ENCODE results near the gene BRD4. TPM values are rescaled to one million over a fixed set of nuclear protein-coding genes. Genes with fewer than 3 reads are reported as not detected.

The BRD4 gene
- total RNA-seq, result 29.3 TPM

GRCh38 chr19:15332311-15332996 lies at the start of gene BRD4:
TSS of gene BRD4 (minus strand) at chr19:15332539. CDS start at chr19:15273099, 59,440 bp downstream.
- Histone ChIP-seq H3K4me1 (ENCODE audit: insufficient read depth, low read length) (peaks cover 55% of the 10 kb centered on the region), H3K9me3 (ENCODE audit: low read depth, low read length) (no peaks in the 10 kb centered on the region), H3K27me3 (ENCODE audit: insufficient read depth, low read length) (no peaks in the 10 kb centered on the region), H3K4me3 (ENCODE audit: low read length) (peak within 1 kb of the TSS; percentile 92)

DNA sequence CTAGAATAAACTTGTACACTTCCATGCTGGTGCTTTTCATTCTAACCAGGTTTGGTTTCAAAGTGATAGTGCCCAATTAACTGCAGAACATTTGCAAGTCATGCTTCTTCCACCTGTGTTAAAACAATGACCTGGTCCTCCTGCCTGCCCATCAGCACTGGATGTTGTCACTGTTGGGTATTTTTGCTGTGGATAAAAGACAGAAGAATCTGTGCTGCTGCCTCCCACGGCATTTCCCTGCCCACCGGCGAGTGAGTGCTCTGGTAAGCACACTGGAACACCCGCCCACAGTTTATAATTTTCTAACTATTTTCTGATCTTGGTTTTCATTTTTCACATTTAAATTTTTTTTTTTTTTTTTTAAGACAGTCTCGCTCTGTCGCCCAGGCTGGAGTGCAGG lies 49.5 kb upstream of the BRD4 start:
- peaks cover 21% of the 10 kb centered on the region for H3K4me1 ChIP-seq (ENCODE audit: insufficient read depth, low read length)
- no peaks in the 10 kb centered on the region for H3K27me3 ChIP-seq (ENCODE audit: insufficient read depth, low read length)
- H3K9me3 ChIP-seq (ENCODE audit: low read depth, low read length), result no peaks in the 10 kb centered on the region
- no peak overlapping the region for H3K4me3 ChIP-seq (ENCODE audit: low read length)

GRCh38 chr19:15381429-15381828 lies 49.1 kb upstream of the BRD4 start:
- Histone ChIP-seq H3K4me3 (ENCODE audit: low read length) (no peak overlapping the region), H3K27me3 (ENCODE audit: insufficient read depth, low read length) (no peaks in the 10 kb centered on the region), H3K9me3 (ENCODE audit: low read depth, low read length) (no peaks in the 10 kb centered on the region), H3K4me1 (ENCODE audit: insufficient read depth, low read length) (peaks cover 23% of the 10 kb centered on the region)

DNA sequence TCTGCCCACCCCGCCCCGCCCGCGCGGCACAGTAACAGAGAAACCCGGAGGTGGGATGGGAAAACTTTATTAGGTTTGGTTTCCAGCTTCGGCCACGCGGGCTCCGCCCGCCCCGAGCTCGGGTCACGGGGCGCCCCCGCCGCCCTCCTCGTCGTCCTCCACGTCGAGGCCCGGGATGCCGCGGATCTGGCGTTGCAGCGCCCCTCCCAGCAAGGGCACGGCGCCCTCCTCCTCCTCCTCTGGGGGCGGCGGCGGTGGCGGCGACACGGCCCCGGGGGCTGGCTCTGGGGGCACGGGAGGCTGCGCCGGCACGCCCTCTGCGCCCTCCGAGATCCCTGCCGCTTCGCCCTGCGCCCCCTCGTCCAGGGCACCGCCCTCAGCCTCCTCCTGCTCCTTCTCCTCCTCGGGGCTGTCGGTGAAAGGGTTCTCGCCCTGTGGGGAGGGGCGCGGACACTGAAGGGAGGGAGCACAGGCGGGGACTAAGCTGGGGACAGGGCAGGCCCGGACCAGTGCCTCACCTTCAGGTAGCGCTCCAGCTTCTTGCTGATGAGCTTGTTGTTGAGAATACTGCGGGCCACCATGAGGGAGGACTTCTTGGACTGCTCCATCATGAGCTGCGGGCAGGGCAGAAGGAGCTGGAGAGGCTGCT lies 47.8 kb upstream of the BRD4 start:
- Histone ChIP-seq H3K27me3 (ENCODE audit: insufficient read depth, low read length) (no peaks in the 10 kb centered on the region), H3K9me3 (ENCODE audit: low read depth, low read length) (no peaks in the 10 kb centered on the region), H3K4me3 (ENCODE audit: low read length) (peak overlapping the region; percentile 98), H3K4me1 (ENCODE audit: insufficient read depth, low read length) (peaks cover 25% of the 10 kb centered on the region)

DNA sequence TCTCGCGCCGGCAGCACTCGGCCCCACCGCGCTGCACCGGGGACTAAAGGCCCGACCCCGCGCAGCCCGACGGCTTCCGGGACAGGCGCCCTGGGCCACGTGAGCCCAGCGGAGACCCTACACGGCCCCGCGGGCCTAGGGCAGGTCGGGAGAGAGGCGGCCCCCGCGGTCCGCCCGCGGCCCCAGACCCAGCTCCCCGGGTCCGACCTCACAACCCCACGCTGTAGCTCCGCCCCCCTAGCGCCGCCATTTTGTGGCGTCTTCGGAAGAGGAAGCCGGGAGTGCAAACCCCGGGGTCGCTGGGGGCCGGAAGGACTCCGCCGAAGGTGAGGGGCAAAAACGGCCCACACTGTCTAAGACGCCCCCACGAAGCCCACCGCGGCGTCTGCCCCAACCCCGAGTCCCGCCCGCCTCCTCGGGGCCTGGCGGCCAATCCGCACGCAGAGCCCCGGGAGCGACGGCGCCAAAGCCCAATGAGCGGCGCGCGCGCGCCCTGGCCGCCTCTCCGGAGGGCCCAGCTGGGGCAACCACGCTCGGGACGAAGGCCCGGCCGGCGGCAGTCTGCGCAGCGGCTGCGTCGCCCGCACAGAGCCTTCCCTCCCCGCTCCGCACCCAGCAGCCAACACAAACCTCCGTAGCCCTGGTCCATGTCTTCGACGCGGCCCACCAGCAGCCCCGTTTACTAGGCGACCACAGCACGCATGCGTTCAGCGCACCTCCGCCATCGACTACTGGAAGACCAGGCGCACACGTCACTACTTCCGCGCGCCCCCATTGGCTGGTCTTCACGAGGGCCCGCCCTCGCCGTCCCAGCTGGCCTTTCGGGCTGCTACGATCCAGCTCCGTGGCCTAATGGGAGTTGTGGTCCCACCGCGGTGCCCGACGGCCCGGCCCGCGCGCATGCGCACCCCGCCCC lies 47.0 kb upstream of the BRD4 start, which contains the start of gene AKAP8:
Gene AKAP8, minus strand, starts transcription at position 705 of the 916 bp plus-strand sequence. Its CDS starts 56 bp downstream, at position 649.
- peak within 1 kb of the TSS; percentile 98 for H3K4me3 ChIP-seq (ENCODE audit: low read length)

GRCh38 chr19:15378534-15379082 lies 46.3 kb upstream of the BRD4 start:
- H3K27me3 ChIP-seq (ENCODE audit: insufficient read depth, low read length), result no peaks in the 10 kb centered on the region
- peak overlapping the region; percentile 98 for H3K4me3 ChIP-seq (ENCODE audit: low read length)
- H3K4me1 ChIP-seq (ENCODE audit: insufficient read depth, low read length), result peaks cover 27% of the 10 kb centered on the region
- H3K9me3 ChIP-seq (ENCODE audit: low read depth, low read length), result no peaks in the 10 kb centered on the region

More for the DNA sequence above, 47.0 kb upstream of the BRD4 start, which contains the start of gene AKAP8:
- Histone ChIP-seq H3K27me3 (ENCODE audit: insufficient read depth, low read length) (no peaks in the 10 kb centered on the region), H3K4me1 (ENCODE audit: insufficient read depth, low read length) (peaks cover 27% of the 10 kb centered on the region), H3K9me3 (ENCODE audit: low read depth, low read length) (no peaks in the 10 kb centered on the region)

DNA sequence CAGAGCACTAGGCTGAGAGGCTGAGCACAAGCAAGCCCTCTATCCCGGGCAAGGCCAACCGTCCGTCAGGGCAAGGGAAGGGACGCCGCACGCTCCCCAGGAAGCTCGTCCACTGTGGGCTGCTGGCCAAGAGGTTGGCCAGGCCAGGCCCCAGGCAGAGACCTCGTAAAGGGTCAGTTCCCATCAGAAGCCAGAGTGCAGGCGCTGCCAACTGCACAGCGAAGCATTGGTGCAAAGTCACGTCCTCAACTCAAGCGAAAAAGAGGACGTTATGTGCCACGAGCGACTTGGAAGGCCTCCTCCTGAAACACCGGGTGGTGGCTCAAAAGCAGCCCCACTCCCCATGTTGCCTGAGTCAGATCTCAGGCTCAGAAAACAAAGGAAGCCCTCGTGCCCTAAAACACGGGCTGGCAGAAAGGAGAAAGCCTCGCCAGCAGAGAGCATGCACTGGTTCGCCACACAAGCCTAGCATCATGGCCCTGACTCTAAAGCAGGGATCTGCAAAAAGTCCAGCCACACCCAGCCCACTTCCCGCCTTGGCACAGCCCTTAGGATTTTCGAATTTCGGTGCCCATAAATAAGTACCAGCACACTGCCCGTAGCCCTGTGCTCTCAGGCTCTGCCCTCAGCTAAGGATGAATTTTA lies 42.6 kb upstream of the BRD4 start:
- Histone ChIP-seq H3K9me3 (ENCODE audit: low read depth, low read length) (no peaks in the 10 kb centered on the region), H3K4me1 (ENCODE audit: insufficient read depth, low read length) (peaks cover 21% of the 10 kb centered on the region), H3K4me3 (ENCODE audit: low read length) (no peak overlapping the region), H3K27me3 (ENCODE audit: insufficient read depth, low read length) (no peaks in the 10 kb centered on the region)

- Histone ChIP-seq H3K27me3 (ENCODE audit: insufficient read depth, low read length) (no peaks in the 10 kb centered on the region), H3K4me1 (ENCODE audit: insufficient read depth, low read length) (peaks cover 21% of the 10 kb centered on the region), H3K9me3 (ENCODE audit: low read depth, low read length) (no peaks in the 10 kb centered on the region), H3K4me3 (ENCODE audit: low read length) (no peak overlapping the region)
These were observed 41.8 kb upstream of the BRD4 start for GRCh38 chr19:15374105-15374651.

DNA sequence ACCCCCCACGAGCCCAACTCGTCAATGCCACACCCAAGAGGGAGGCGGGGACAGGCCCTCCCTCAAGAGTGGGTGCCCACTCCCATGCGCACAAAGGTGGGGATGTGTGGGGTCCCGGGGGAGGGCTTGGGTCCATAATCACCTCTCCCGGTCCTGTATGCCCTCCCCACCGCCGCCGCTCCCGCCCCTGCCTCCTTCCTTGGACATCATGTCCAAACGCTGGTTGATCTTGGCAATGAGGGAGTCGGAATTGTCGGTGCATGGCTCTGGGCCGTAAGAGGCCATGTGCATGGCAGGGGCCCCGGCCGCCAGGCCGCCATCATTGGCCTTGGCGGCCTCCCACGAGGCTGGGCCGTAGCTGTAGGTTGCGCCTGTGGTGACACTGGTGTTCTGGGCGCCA lies 41.3 kb upstream of the BRD4 start:
- Histone ChIP-seq H3K27me3 (ENCODE audit: insufficient read depth, low read length) (no peaks in the 10 kb centered on the region), H3K4me3 (ENCODE audit: low read length) (no peak overlapping the region), H3K4me1 (ENCODE audit: insufficient read depth, low read length) (peaks cover 21% of the 10 kb centered on the region), H3K9me3 (ENCODE audit: low read depth, low read length) (no peaks in the 10 kb centered on the region)

DNA sequence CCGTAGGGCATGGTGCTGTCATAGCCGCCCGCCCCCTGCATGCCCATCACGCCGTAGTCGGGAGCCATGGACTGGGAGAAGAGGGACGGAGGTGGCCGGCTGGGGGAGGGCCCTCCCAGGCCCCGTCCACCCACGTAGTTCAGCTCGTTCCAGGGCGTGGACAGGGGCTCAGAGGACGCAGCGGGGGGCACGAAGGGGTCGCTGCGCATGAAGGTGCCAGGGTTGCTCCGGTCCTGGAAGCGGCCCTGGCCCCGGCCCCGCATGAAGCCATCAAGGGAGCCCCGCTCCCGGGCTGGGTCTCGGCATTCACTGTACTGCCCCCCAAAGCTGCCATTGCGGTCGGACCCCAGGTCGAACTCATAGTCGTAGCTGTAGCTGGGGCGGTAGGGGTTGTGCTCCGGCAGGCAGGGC lies 40.6 kb upstream of the BRD4 start:
- H3K4me3 ChIP-seq (ENCODE audit: low read length), result no peak overlapping the region

DNA sequence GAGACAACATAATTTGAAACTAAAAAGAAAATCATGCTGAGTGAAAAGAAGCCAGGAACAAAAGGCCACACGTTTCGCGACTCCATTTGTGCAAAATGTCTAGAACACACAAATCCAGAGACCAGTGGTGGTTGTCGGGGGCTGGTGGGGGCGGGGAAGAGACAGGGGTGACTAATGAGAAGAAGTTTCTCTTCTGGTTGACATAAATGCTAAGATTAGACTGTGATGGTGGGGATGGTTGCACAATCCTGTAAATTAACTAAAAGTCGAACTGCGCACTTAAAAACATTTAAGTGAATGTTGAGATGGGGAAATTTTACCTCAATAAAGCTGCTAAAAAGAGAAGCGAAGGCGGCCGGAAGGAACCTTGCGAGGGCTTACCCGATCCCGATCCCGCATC lies 40.1 kb upstream of the BRD4 start:
- H3K27me3 ChIP-seq (ENCODE audit: insufficient read depth, low read length), result no peaks in the 10 kb centered on the region
- no peaks in the 10 kb centered on the region for H3K9me3 ChIP-seq (ENCODE audit: low read depth, low read length)
- H3K4me1 ChIP-seq (ENCODE audit: insufficient read depth, low read length), result peaks cover 13% of the 10 kb centered on the region
- no peak overlapping the region for H3K4me3 ChIP-seq (ENCODE audit: low read length)

More for the DNA sequence above, 40.6 kb upstream of the BRD4 start:
- Histone ChIP-seq H3K9me3 (ENCODE audit: low read depth, low read length) (no peaks in the 10 kb centered on the region), H3K27me3 (ENCODE audit: insufficient read depth, low read length) (no peaks in the 10 kb centered on the region), H3K4me1 (ENCODE audit: insufficient read depth, low read length) (peaks cover 17% of the 10 kb centered on the region)

GRCh38 chr19:15371786-15372380 lies 39.5 kb upstream of the BRD4 start:
- peaks cover 7% of the 10 kb centered on the region for H3K4me1 ChIP-seq (ENCODE audit: insufficient read depth, low read length)
- H3K9me3 ChIP-seq (ENCODE audit: low read depth, low read length), result no peaks in the 10 kb centered on the region
- no peak overlapping the region for H3K4me3 ChIP-seq (ENCODE audit: low read length)
- no peaks in the 10 kb centered on the region for H3K27me3 ChIP-seq (ENCODE audit: insufficient read depth, low read length)

- H3K9me3 ChIP-seq (ENCODE audit: low read depth, low read length), result no peaks in the 10 kb centered on the region
- peaks cover 4% of the 10 kb centered on the region for H3K4me1 ChIP-seq (ENCODE audit: insufficient read depth, low read length)
- no peak overlapping the region for H3K4me3 ChIP-seq (ENCODE audit: low read length)
- H3K27me3 ChIP-seq (ENCODE audit: insufficient read depth, low read length), result no peaks in the 10 kb centered on the region
These were observed 38.8 kb upstream of the BRD4 start for GRCh38 chr19:15371119-15371518.

- Histone ChIP-seq H3K9me3 (ENCODE audit: low read depth, low read length) (no peaks in the 10 kb centered on the region), H3K27me3 (ENCODE audit: insufficient read depth, low read length) (no peaks in the 10 kb centered on the region), H3K4me1 (ENCODE audit: insufficient read depth, low read length) (no peaks in the 10 kb centered on the region), H3K4me3 (ENCODE audit: low read length) (no peak overlapping the region)
These were observed 37.2 kb upstream of the BRD4 start for GRCh38 chr19:15369594-15369891.

Data from mononuclear cell (primary cell).